Stimulated activated naive CD8-positive, alpha-beta T cell treated with anti-CD3 and anti-CD28 coated beads, Interleukin-15, Interleukin-2, amounts not matched to agents 100 ng/mL and 50 ng/mL, for 24 hours (primary cell): ENCODE data around the gene GPR142.

Experiments used
- H3K27ac Mint-ChIP-seq: one replicate; pipeline ENCODE4 v1.8.0; 2021; ENCODE audit warnings: mild to moderate bottlenecking, mixed read lengths
- H3K27me3 Mint-ChIP-seq: one replicate; pipeline ENCODE4 v1.8.0; 2021; ENCODE audit warnings: mixed read lengths
- H3K36me3 Mint-ChIP-seq: one replicate; pipeline ENCODE4 v1.8.0; 2021; ENCODE audit warnings: low read depth, mixed read lengths
- H3K4me1 Mint-ChIP-seq: one replicate; pipeline ENCODE4 v1.8.0; 2021; ENCODE audit warnings: low read depth, mixed read lengths
- H3K4me3 Mint-ChIP-seq: one replicate; pipeline ENCODE4 v1.8.0; 2021; ENCODE audit warnings: mild to moderate bottlenecking, mixed read lengths
- H3K9me3 Mint-ChIP-seq: one replicate; pipeline ENCODE4 v1.8.0; 2021; ENCODE audit warnings: mixed read lengths

Gene GPR142

GRCh38 chr17:74337834-74338500, 29.3 kb upstream of the GPR142 start:
- Mint-ChIP-seq H3K9me3 (no peaks in the 10 kb centered on the region), H3K4me3 (no peak overlapping the region), H3K27ac (no peak overlapping the region), H3K27me3 (no peaks in the 10 kb centered on the region), H3K4me1 (no peaks in the 10 kb centered on the region), H3K36me3 (no peaks in the 10 kb centered on the region)

- Mint-ChIP-seq H3K4me1 (no peaks in the 10 kb centered on the region), H3K27me3 (no peaks in the 10 kb centered on the region), H3K9me3 (no peaks in the 10 kb centered on the region), H3K36me3 (no peaks in the 10 kb centered on the region), H3K4me3 (no peak overlapping the region), H3K27ac (no peak overlapping the region)
These were observed 27.6 kb upstream of the GPR142 start for GRCh38 chr17:74339537-74340195.

- H3K4me3 Mint-ChIP-seq, result no peak overlapping the region
- H3K4me1 Mint-ChIP-seq, result no peaks in the 10 kb centered on the region
- H3K9me3 Mint-ChIP-seq, result no peaks in the 10 kb centered on the region
- no peaks in the 10 kb centered on the region for H3K36me3 Mint-ChIP-seq
- no peaks in the 10 kb centered on the region for H3K27me3 Mint-ChIP-seq
- no peak overlapping the region for H3K27ac Mint-ChIP-seq
These were observed 26.8 kb upstream of the GPR142 start for GRCh38 chr17:74340470-74341023.

GRCh38 chr17:74342224-74342623, 25.1 kb upstream of the GPR142 start:
- H3K36me3 Mint-ChIP-seq, result no peaks in the 10 kb centered on the region
- no peak overlapping the region for H3K27ac Mint-ChIP-seq
- no peaks in the 10 kb centered on the region for H3K27me3 Mint-ChIP-seq
- H3K4me1 Mint-ChIP-seq, result no peaks in the 10 kb centered on the region
- no peaks in the 10 kb centered on the region for H3K9me3 Mint-ChIP-seq
- H3K4me3 Mint-ChIP-seq, result no peak overlapping the region

GRCh38 chr17:74343121-74343520, 24.2 kb upstream of the GPR142 start:
- no peaks in the 10 kb centered on the region for H3K9me3 Mint-ChIP-seq
- no peaks in the 10 kb centered on the region for H3K27me3 Mint-ChIP-seq
- no peaks in the 10 kb centered on the region for H3K36me3 Mint-ChIP-seq
- no peaks in the 10 kb centered on the region for H3K4me1 Mint-ChIP-seq
- no peak overlapping the region for H3K27ac Mint-ChIP-seq
- H3K4me3 Mint-ChIP-seq, result no peak overlapping the region

GRCh38 chr17:74343526-74344284, 23.6 kb upstream of the GPR142 start:
- Mint-ChIP-seq H3K36me3 (no peaks in the 10 kb centered on the region), H3K4me3 (no peak overlapping the region), H3K4me1 (no peaks in the 10 kb centered on the region), H3K27me3 (no peaks in the 10 kb centered on the region), H3K27ac (no peak overlapping the region), H3K9me3 (no peaks in the 10 kb centered on the region)

GRCh38 chr17:74344658-74345057, 22.6 kb upstream of the GPR142 start:
- Mint-ChIP-seq H3K36me3 (no peaks in the 10 kb centered on the region), H3K9me3 (no peaks in the 10 kb centered on the region), H3K4me3 (no peak overlapping the region)

GRCh38 chr17:74345433-74346241, 21.7 kb upstream of the GPR142 start:
- Mint-ChIP-seq H3K4me1 (no peaks in the 10 kb centered on the region), H3K27ac (no peak overlapping the region), H3K36me3 (no peaks in the 10 kb centered on the region), H3K27me3 (peaks cover 5% of the 10 kb centered on the region), H3K9me3 (no peaks in the 10 kb centered on the region), H3K4me3 (no peak overlapping the region)

More at GRCh38 chr17:74344658-74345057, 22.6 kb upstream of the GPR142 start:
- H3K27ac Mint-ChIP-seq, result no peak overlapping the region
- H3K27me3 Mint-ChIP-seq, result no peaks in the 10 kb centered on the region
- no peaks in the 10 kb centered on the region for H3K4me1 Mint-ChIP-seq

- no peak overlapping the region for H3K27ac Mint-ChIP-seq
- peaks cover 13% of the 10 kb centered on the region for H3K27me3 Mint-ChIP-seq
- no peaks in the 10 kb centered on the region for H3K36me3 Mint-ChIP-seq
These were observed 19.7 kb upstream of the GPR142 start for GRCh38 chr17:74347646-74348045.

GRCh38 chr17:74349120-74349519, 18.2 kb upstream of the GPR142 start:
- no peaks in the 10 kb centered on the region for H3K9me3 Mint-ChIP-seq
- peaks cover 3% of the 10 kb centered on the region for H3K4me1 Mint-ChIP-seq
- peaks cover 28% of the 10 kb centered on the region for H3K27me3 Mint-ChIP-seq
- no peak overlapping the region for H3K27ac Mint-ChIP-seq
- no peak overlapping the region for H3K4me3 Mint-ChIP-seq
- H3K36me3 Mint-ChIP-seq, result no peaks in the 10 kb centered on the region

More at GRCh38 chr17:74347646-74348045, 19.7 kb upstream of the GPR142 start:
- Mint-ChIP-seq H3K4me3 (no peak overlapping the region), H3K9me3 (no peaks in the 10 kb centered on the region), H3K4me1 (no peaks in the 10 kb centered on the region)

GRCh38 chr17:74350486-74350885, 16.8 kb upstream of the GPR142 start:
- Mint-ChIP-seq H3K27me3 (peaks cover 40% of the 10 kb centered on the region), H3K36me3 (no peaks in the 10 kb centered on the region), H3K4me3 (no peak overlapping the region), H3K9me3 (no peaks in the 10 kb centered on the region), H3K4me1 (peaks cover 5% of the 10 kb centered on the region), H3K27ac (no peak overlapping the region)

- Mint-ChIP-seq H3K4me3 (no peak overlapping the region), H3K36me3 (no peaks in the 10 kb centered on the region), H3K27me3 (peaks cover 45% of the 10 kb centered on the region)
These were observed 15.6 kb upstream of the GPR142 start for GRCh38 chr17:74351552-74352210.

GRCh38 chr17:74353446-74354060, 13.8 kb upstream of the GPR142 start:
- Mint-ChIP-seq H3K4me3 (no peak overlapping the region), H3K9me3 (no peaks in the 10 kb centered on the region), H3K27ac (no peak overlapping the region), H3K36me3 (no peaks in the 10 kb centered on the region), H3K4me1 (peaks cover 8% of the 10 kb centered on the region), H3K27me3 (peaks cover 54% of the 10 kb centered on the region)

More at GRCh38 chr17:74351552-74352210, 15.6 kb upstream of the GPR142 start:
- no peak overlapping the region for H3K27ac Mint-ChIP-seq
- no peaks in the 10 kb centered on the region for H3K9me3 Mint-ChIP-seq
- H3K4me1 Mint-ChIP-seq, result peaks cover 5% of the 10 kb centered on the region

- Mint-ChIP-seq H3K4me3 (no peak overlapping the region), H3K9me3 (no peaks in the 10 kb centered on the region), H3K27ac (no peak overlapping the region), H3K27me3 (peaks cover 58% of the 10 kb centered on the region), H3K36me3 (no peaks in the 10 kb centered on the region), H3K4me1 (peaks cover 8% of the 10 kb centered on the region)
These were observed 13.2 kb upstream of the GPR142 start for GRCh38 chr17:74354123-74354522.
